HEK293 (cell line): ENCODE results near the gene CLCNKB.

Experiments used
- CTCF ChIA-PET: fragments of 350-600 bp; formaldehyde crosslinking; extraction: SDS; loops from one replicate; lab custom pipeline; 2021; ENCODE audit warnings: antibody characterized with exemption; lab: Yijun Ruan, JAX
- POLR2A ChIA-PET: fragments of 300-600 bp; formaldehyde crosslinking; extraction: SDS; loops from one replicate; lab custom pipeline; 2020; ENCODE audit warnings: antibody characterized with exemption, inconsistent platforms; lab: Yijun Ruan, JAX
- H3K27ac ChIP-seq: fragments of 200-500 bp; sonication (Bioruptor generic); 2 replicates; pipeline ENCODE4 v1.5.1; 2014; ENCODE audit warnings: low read depth, low read length, control low read depth, inconsistent platforms; ENCODE audit errors: extremely low read depth
- H3K36me3 ChIP-seq, 2 experiments: fragments of 200-500 bp in 1 of 2; sonication (Bioruptor generic) in 1 of 2; 1 replicate in 1 of 2; 2 replicates in 1 of 2; pipeline ENCODE4 v1.5.1; 2014 to 2017; ENCODE audit warnings: inconsistent platforms in 2 of 2, low read length in 2 of 2; ENCODE audit not compliant: control insufficient read depth in 2 of 2, insufficient read depth in 1 of 2
- H3K4me1 ChIP-seq: fragments of 200-500 bp; sonication (Bioruptor generic); 2 replicates; pipeline ENCODE4 v1.5.1; 2014; ENCODE audit warnings: mild to moderate bottlenecking, low read length, inconsistent platforms; ENCODE audit not compliant: control insufficient read depth, insufficient read depth
- H3K4me3 ChIP-seq: 2 replicates; pipeline ENCODE4 v1.5.1; 2011; ENCODE audit warnings: low read depth, mild to moderate bottlenecking, control low read depth, low read length, moderate library complexity
- H3K9me3 ChIP-seq: fragments of 200-500 bp; sonication (Bioruptor generic); 2 replicates; pipeline ENCODE4 v1.5.1; 2014; ENCODE audit warnings: low read depth, low read length, inconsistent platforms; ENCODE audit not compliant: control insufficient read depth, insufficient read depth
- GLIS1 ChIP-seq: fragments of 450-650 bp; formaldehyde crosslinking; IDR thresholded peaks from 2 replicates; pipeline ENCODE4 v1.5.1; 2016; ENCODE audit warnings: missing biosample characterization, missing genetic modification characterization
- KLF8 ChIP-seq: fragments of 450-650 bp; formaldehyde crosslinking; IDR thresholded peaks from 2 replicates; pipeline ENCODE4 v1.5.1; 2016; ENCODE audit warnings: missing biosample characterization, missing genetic modification characterization
- SCRT1 ChIP-seq: fragments of 450-650 bp; formaldehyde crosslinking; IDR thresholded peaks from 2 replicates; pipeline ENCODE4 v1.5.1; 2016; ENCODE audit warnings: missing biosample characterization, missing genetic modification characterization, borderline replicate concordance
- SP2 ChIP-seq: fragments of 450-650 bp; formaldehyde crosslinking; IDR thresholded peaks from 2 replicates; pipeline ENCODE4 v1.5.1; 2016; ENCODE audit warnings: missing biosample characterization, missing genetic modification characterization
- SP3 ChIP-seq: fragments of 450-650 bp; formaldehyde crosslinking; IDR thresholded peaks from 2 replicates; pipeline ENCODE4 v1.5.1; 2016; ENCODE audit warnings: missing biosample characterization, missing genetic modification characterization
- TCF7L2 ChIP-seq: IDR thresholded peaks from 2 replicates; pipeline ENCODE4 v1.6.1; 2011; ENCODE audit warnings: low read depth, mild to moderate bottlenecking, inconsistent platforms, low read length, moderate library complexity, borderline replicate concordance
- ZBTB26 ChIP-seq: fragments of 450-650 bp; formaldehyde crosslinking; optimal IDR thresholded peaks from 2 replicates; pipeline ENCODE3; 2016; ENCODE audit warnings: missing biosample characterization, mild to moderate bottlenecking, missing genetic modification characterization
- ZBTB7A ChIP-seq: fragments of 450-650 bp; formaldehyde crosslinking; IDR thresholded peaks from 2 replicates; pipeline ENCODE4 v1.5.1; 2016; ENCODE audit warnings: low read depth, missing biosample characterization, missing genetic modification characterization
- ZFHX2 ChIP-seq: fragments of 450-650 bp; formaldehyde crosslinking; conservative IDR thresholded peaks from 2 replicates; pipeline ENCODE4 v1.5.1; 2016; ENCODE audit warnings: missing biosample characterization, missing genetic modification characterization
- ZFP37 ChIP-seq: fragments of 450-650 bp; formaldehyde crosslinking; IDR thresholded peaks from 2 replicates; pipeline ENCODE4 v1.5.1; 2016; ENCODE audit warnings: missing biosample characterization, missing genetic modification characterization
- ZNF2 ChIP-seq: fragments of 450-650 bp; formaldehyde crosslinking; IDR thresholded peaks from 2 replicates; pipeline ENCODE4 v1.5.1; 2016; ENCODE audit warnings: missing biosample characterization, missing genetic modification characterization
- ZNF214 ChIP-seq: fragments of 450-650 bp; formaldehyde crosslinking; IDR thresholded peaks from 2 replicates; pipeline ENCODE4 v1.5.1; 2017; ENCODE audit warnings: missing biosample characterization, mild to moderate bottlenecking, missing genetic modification characterization, borderline replicate concordance
- ZNF274 ChIP-seq, 2 experiments: fragments of 200-500 bp in 1 of 2; fragments of 450-650 bp in 1 of 2; sonication (Bioruptor generic) in 1 of 2; formaldehyde crosslinking in 1 of 2; IDR thresholded peaks; 2 replicates each; pipeline versions ENCODE4 v1.5.1 to v1.6.1; 2014 to 2016; ENCODE audit warnings: borderline replicate concordance in 1 of 2, inconsistent platforms in 1 of 2, low read length in 1 of 2, missing biosample characterization in 1 of 2, missing genetic modification characterization in 1 of 2
- ZNF341 ChIP-seq: fragments of 450-650 bp; formaldehyde crosslinking; IDR thresholded peaks from 2 replicates; pipeline ENCODE4; 2016; ENCODE audit warnings: low read depth, missing biosample characterization, missing genetic modification characterization
- ZNF398 ChIP-seq: fragments of 450-650 bp; formaldehyde crosslinking; IDR thresholded peaks from 2 replicates; pipeline ENCODE4 v1.5.1; 2017; ENCODE audit warnings: missing biosample characterization, missing genetic modification characterization
- ZNF423 ChIP-seq: fragments of 450-650 bp; formaldehyde crosslinking; IDR thresholded peaks from 2 replicates; pipeline ENCODE4 v1.5.1; 2016; ENCODE audit warnings: missing biosample characterization, missing genetic modification characterization
- ZNF558 ChIP-seq: fragments of 450-650 bp; formaldehyde crosslinking; IDR thresholded peaks from 2 replicates; pipeline ENCODE4 v1.5.1; 2016; ENCODE audit warnings: missing biosample characterization, missing genetic modification characterization
- ZNF600 ChIP-seq: fragments of 450-650 bp; formaldehyde crosslinking; IDR thresholded peaks from 2 replicates; pipeline ENCODE4 v1.5.1; 2016; ENCODE audit warnings: missing biosample characterization, missing genetic modification characterization
- ZNF621 ChIP-seq: fragments of 450-650 bp; formaldehyde crosslinking; IDR thresholded peaks from 2 replicates; pipeline ENCODE4 v1.5.1; 2017; ENCODE audit warnings: missing biosample characterization, missing genetic modification characterization
- ZNF654 ChIP-seq: fragments of 450-650 bp; formaldehyde crosslinking; IDR thresholded peaks from 2 replicates; pipeline ENCODE4 v1.5.1; 2016; ENCODE audit warnings: low read depth, missing biosample characterization, missing genetic modification characterization
- ZNF76 ChIP-seq: fragments of 450-650 bp; formaldehyde crosslinking; IDR thresholded peaks from 2 replicates; pipeline ENCODE4; 2016; ENCODE audit warnings: low read depth, missing biosample characterization, missing genetic modification characterization, borderline replicate concordance
- ZNF776 ChIP-seq: fragments of 450-650 bp; formaldehyde crosslinking; IDR thresholded peaks from 2 replicates; pipeline ENCODE4 v1.5.0; 2017; ENCODE audit warnings: missing biosample characterization, missing genetic modification characterization, borderline replicate concordance
- ZNF777 ChIP-seq: fragments of 450-650 bp; formaldehyde crosslinking; IDR thresholded peaks from 2 replicates; pipeline ENCODE4 v1.5.1; 2017; ENCODE audit warnings: missing biosample characterization, missing genetic modification characterization, borderline replicate concordance
- ZSCAN30 ChIP-seq: fragments of 450-650 bp; IDR thresholded peaks from 2 replicates; pipeline ENCODE4 v1.5.1; 2018; ENCODE audit warnings: missing biosample characterization, mild to moderate bottlenecking, missing genetic modification characterization, moderate library complexity
- TF ChIP-seq, protein P1 (sequence below): fragments of 450-650 bp; formaldehyde crosslinking; IDR thresholded peaks from 2 replicates; pipeline ENCODE4 v1.5.1; 2016; ENCODE audit warnings: missing biosample characterization, missing genetic modification characterization
- TF ChIP-seq, protein P2 (sequence below): fragments of 450-650 bp; formaldehyde crosslinking; IDR thresholded peaks from 2 replicates; pipeline ENCODE4 v1.5.1; 2016; ENCODE audit warnings: missing biosample characterization, missing genetic modification characterization
- TF ChIP-seq, protein P3 (sequence below): fragments of 450-650 bp; formaldehyde crosslinking; IDR thresholded peaks from 2 replicates; pipeline ENCODE4 v1.5.1; 2016; ENCODE audit warnings: missing biosample characterization, missing genetic modification characterization

CLCNKB gene

GRCh38 chr1:16055613-16056520, 12.3 kb downstream of the CLCNKB start:
- Histone ChIP-seq H3K9me3 (no peaks in the 10 kb centered on the region), H3K4me3 (no peak overlapping the region), H3K4me1 (no peaks in the 10 kb centered on the region), H3K27ac (no peak overlapping the region), H3K36me3 (no peaks in the 10 kb centered on the region)
- CTCF ChIA-PET: interaction anchor here (0.6 to 5.3 kb wide), 9 partner anchors 9 to 308 kb away, joined by 3 to 47 read pairs (median 5); partner anchors contain the start of gene FAM131C
- POLR2A ChIA-PET: interaction anchor here (0.6 kb wide), 1 partner anchor 80 kb away, joined by 3 read pairs; no protein-coding TSS in a partner anchor
- TF ChIP-seq ZNF76 (tag by site-specific recombination) (no peak), ZSCAN30 (tag by site-specific recombination) (peak; percentile 82), SP2 (tag by site-specific recombination) (peak; percentile 35; the same call in 1 of the 2 replicates), ZNF2 (tag by site-specific recombination) (0 out of 2 replicates have a peak, but pooled peaks have one; percentile 35), GLIS1 (peak; percentile 74), ZBTB26 (tag by site-specific recombination) (peak; percentile 10), SP3 (tag by site-specific recombination) (peak; percentile 63), ZNF600 (tag by site-specific recombination) (peak; percentile 69), KLF8 (tag by site-specific recombination) (peak; percentile 84; the same call in 1 of the 2 replicates), ZNF214 (tag by site-specific recombination) (no peak), ZNF341 (tag by site-specific recombination) (no peak), ZFP37 (peak; percentile 32; the same call in 1 of the 2 replicates), TCF7L2 (no peak), ZNF621 (tag by site-specific recombination) (no peak), ZNF423 (tag by site-specific recombination) (no peak), ZNF654 (tag by site-specific recombination) (peak; percentile 70), ZNF558 (tag by site-specific recombination) (no peak), ZFHX2 (tag by site-specific recombination) (peak; percentile 86), ZNF777 (no peak), ZNF776 (no peak), ZNF274 (IDR thresholded peaks at IDR 0.05; ENCODE audit: low read length) (no peak), ZNF274 (tag by site-specific recombination; IDR thresholded peaks at IDR 0.05; ENCODE audit: borderline replicate concordance) (no peak), ZNF398 (tag by site-specific recombination) (peak; percentile 60), SCRT1 (tag by site-specific recombination) (no peak), ZBTB7A (tag by site-specific recombination) (no peak)
- TF ChIP-seq, protein P1, sequence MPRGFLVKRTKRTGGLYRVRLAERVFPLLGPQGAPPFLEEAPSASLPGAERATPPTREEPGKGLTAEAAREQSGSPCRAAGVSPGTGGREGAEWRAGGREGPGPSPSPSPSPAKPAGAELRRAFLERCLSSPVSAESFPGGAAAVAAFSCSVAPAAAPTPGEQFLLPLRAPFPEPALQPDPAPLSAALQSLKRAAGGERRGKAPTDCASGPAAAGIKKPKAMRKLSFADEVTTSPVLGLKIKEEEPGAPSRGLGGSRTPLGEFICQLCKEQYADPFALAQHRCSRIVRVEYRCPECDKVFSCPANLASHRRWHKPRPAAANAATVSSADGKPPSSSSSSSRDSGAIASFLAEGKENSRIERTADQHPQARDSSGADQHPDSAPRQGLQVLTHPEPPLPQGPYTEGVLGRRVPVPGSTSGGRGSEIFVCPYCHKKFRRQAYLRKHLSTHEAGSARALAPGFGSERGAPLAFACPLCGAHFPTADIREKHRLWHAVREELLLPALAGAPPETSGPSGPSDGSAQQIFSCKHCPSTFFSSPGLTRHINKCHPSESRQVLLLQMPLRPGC: no peak
- TF ChIP-seq, protein P2, sequence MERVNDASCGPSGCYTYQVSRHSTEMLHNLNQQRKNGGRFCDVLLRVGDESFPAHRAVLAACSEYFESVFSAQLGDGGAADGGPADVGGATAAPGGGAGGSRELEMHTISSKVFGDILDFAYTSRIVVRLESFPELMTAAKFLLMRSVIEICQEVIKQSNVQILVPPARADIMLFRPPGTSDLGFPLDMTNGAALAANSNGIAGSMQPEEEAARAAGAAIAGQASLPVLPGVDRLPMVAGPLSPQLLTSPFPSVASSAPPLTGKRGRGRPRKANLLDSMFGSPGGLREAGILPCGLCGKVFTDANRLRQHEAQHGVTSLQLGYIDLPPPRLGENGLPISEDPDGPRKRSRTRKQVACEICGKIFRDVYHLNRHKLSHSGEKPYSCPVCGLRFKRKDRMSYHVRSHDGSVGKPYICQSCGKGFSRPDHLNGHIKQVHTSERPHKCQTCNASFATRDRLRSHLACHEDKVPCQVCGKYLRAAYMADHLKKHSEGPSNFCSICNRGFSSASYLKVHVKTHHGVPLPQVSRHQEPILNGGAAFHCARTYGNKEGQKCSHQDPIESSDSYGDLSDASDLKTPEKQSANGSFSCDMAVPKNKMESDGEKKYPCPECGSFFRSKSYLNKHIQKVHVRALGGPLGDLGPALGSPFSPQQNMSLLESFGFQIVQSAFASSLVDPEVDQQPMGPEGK (tag by site-specific recombination): peak; percentile 66
- TF ChIP-seq, protein P3, sequence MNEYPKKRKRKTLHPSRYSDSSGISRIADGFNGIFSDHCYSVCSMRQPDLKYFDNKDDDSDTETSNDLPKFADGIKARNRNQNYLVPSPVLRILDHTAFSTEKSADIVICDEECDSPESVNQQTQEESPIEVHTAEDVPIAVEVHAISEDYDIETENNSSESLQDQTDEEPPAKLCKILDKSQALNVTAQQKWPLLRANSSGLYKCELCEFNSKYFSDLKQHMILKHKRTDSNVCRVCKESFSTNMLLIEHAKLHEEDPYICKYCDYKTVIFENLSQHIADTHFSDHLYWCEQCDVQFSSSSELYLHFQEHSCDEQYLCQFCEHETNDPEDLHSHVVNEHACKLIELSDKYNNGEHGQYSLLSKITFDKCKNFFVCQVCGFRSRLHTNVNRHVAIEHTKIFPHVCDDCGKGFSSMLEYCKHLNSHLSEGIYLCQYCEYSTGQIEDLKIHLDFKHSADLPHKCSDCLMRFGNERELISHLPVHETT (tag by site-specific recombination): 0 out of 2 replicates have a peak, but pooled peaks have one; percentile 17
